Gastrocnemius medialis (tissue), 4 donors: Measurements from ENCODE around the gene ADCY2. TPM values are rescaled to one million over a fixed set of nuclear protein-coding genes. Genes with fewer than 3 reads are reported as not detected.

ENCODE experiments used
- ATAC-seq, 2 donors: fragments of 150-250 bp; one replicate each; pipeline ENCODE4 v1.9.1; 2016
- DNase-seq, 2 donors: peaks; one replicate each; pipeline ENCODE4 v3.0.0-alpha.2; 2019
- H3K27ac ChIP-seq, 4 donors: fragments of 200-600 bp; sonication (generic); 1 replicate in 1 of 4; 2 replicates in 3 of 4; pipeline ENCODE4 v1.5.1; 2016 to 2018; ENCODE audit warnings: mild to moderate bottlenecking in 2 of 4, moderate library complexity in 1 of 4
- H3K27me3 ChIP-seq, 3 donors: fragments of 200-600 bp; sonication (generic) in 2 of 3; 1 replicate in 1 of 3; 2 replicates in 2 of 3; pipeline versions ENCODE4 v1.5.1 to v1.6.0; 2016 to 2019; ENCODE audit warnings: mild to moderate bottlenecking in 1 of 3, moderate library complexity in 1 of 3
- H3K36me3 ChIP-seq, 2 donors: fragments of 200-600 bp; sonication (generic) in 1 of 2; one replicate each; pipeline ENCODE4 v1.5.1; 2017 to 2018
- H3K4me1 ChIP-seq, 2 donors: fragments of 200-600 bp; sonication (generic) in 1 of 2; one replicate each; pipeline ENCODE4 v1.5.1; 2016 to 2017; ENCODE audit warnings: mild to moderate bottlenecking in 2 of 2
- H3K4me3 ChIP-seq, 4 donors: fragments of 200-600 bp; sonication (generic) in 3 of 4; 1 replicate in 1 of 4; 2 replicates in 3 of 4; pipeline ENCODE4 v1.5.1; 2016 to 2019; ENCODE audit warnings: mild to moderate bottlenecking in 2 of 4
- H3K9me3 ChIP-seq, 3 donors: fragments of 200-600 bp; sonication (generic) in 2 of 3; 1 replicate in 1 of 3; 2 replicates in 2 of 3; pipeline ENCODE4 v1.5.1; 2016 to 2019
- CTCF ChIP-seq, 5 experiments: fragments of 450-650 bp in 3 of 5; fragments of 200-600 bp in 2 of 5; sonication (generic) in 2 of 5; IDR thresholded peaks in 4 of 5; conservative IDR thresholded peaks in 1 of 5; 1 replicate in 4 of 5; 2 replicates in 1 of 5; pipeline ENCODE4 v1.5.1; 2016 to 2019; ENCODE audit warnings: antibody characterized with exemption in 5 of 5, mild to moderate bottlenecking in 3 of 5, moderate library complexity in 3 of 5
- POLR2A ChIP-seq, 2 donors: fragments of 450-650 bp; IDR thresholded peaks; one replicate each; pipeline ENCODE4 v1.6.1; 2017; ENCODE audit warnings: antibody characterized with exemption in 2 of 2, mild to moderate bottlenecking in 2 of 2, moderate library complexity in 2 of 2
- in situ Hi-C, 4 donors: fragments of 200-750 bp; cut with MboI; loops; one replicate each; pipeline versions ENCODE4 v1.15.0 to v1.8.0; 2017; ENCODE audit warnings: low sequenced_read_pairs in 4 of 4
- intact Hi-C: fragments of 100-400 bp; cut with DNase I; formaldehyde crosslinking; loops from one replicate; pipeline ENCODE4 v1.15.1; 2023; ENCODE audit warnings: low total_unique reads
- total RNA-seq, 4 donors: library from RNA; depleted of rRNA; stranded (reverse); fragments of >200 nt; gene quantifications; one replicate each; pipeline versions ENCODE4 v1.1.0 to v1.2.3, GENCODE V29; 2016

Gene ADCY2
- total RNA-seq, 4 donors from 2014 or later: 24.3 to 50.1 (median 36.5) TPM

- H3K4me1 ChIP-seq: peaks cover 0 to 13% of the 10 kb centered on the region in 2 donors
- H3K4me3 ChIP-seq: no peak overlapping the region
- no peak for ATAC-seq
- intact Hi-C loops: loop anchor here (10.0 kb wide), 1 partner anchor 265 kb away; the partner anchor contains the start of gene ADCY2
- H3K27me3 ChIP-seq: no peaks in the 10 kb centered on the region
- no peak for DNase-seq
- no peak overlapping the region for H3K27ac ChIP-seq
- no peak for TF ChIP-seq POLR2A (IDR thresholded peaks at IDR 0.05)
- TF ChIP-seq CTCF (IDR thresholded peaks at IDR 0.05 in 4 of 5, conservative IDR thresholded peaks at IDR 0.05 in 1 of 5): no peak
- in situ Hi-C loops: no loop called here
- no peaks in the 10 kb centered on the region for H3K36me3 ChIP-seq
- no peaks in the 10 kb centered on the region for H3K9me3 ChIP-seq
Measured at GRCh38 chr5:7659420-7659819, 263.5 kb downstream of the ADCY2 start.

- Histone ChIP-seq H3K27ac (no peak overlapping the region), H3K9me3 (no peaks in the 10 kb centered on the region), H3K4me3 (no peak overlapping the region), H3K27me3 (no peaks in the 10 kb centered on the region), H3K4me1 (peaks cover 0 to 17% of the 10 kb centered on the region in 2 donors), H3K36me3 (no peaks in the 10 kb centered on the region)
- no peak for DNase-seq
- TF ChIP-seq CTCF (IDR thresholded peaks at IDR 0.05 in 4 of 5, conservative IDR thresholded peaks at IDR 0.05 in 1 of 5) (no peak), POLR2A (IDR thresholded peaks at IDR 0.05) (no peak)
- intact Hi-C loops: no loop called here
- in situ Hi-C loops: no loop called here
- no peak for ATAC-seq
Measured at GRCh38 chr5:7662289-7662688, 266.4 kb downstream of the ADCY2 start.

- Histone ChIP-seq H3K9me3 (no peaks in the 10 kb centered on the region), H3K36me3 (no peaks in the 10 kb centered on the region), H3K27me3 (no peaks in the 10 kb centered on the region), H3K4me1 (peaks cover 9 to 26% of the 10 kb centered on the region in 2 donors), H3K27ac (no peak overlapping the region), H3K4me3 (no peak overlapping the region)
- in situ Hi-C loops: no loop called here
- DNase-seq: no peak
- no peak for ATAC-seq
- TF ChIP-seq CTCF (IDR thresholded peaks at IDR 0.05 in 4 of 5, conservative IDR thresholded peaks at IDR 0.05 in 1 of 5) (no peak), POLR2A (IDR thresholded peaks at IDR 0.05) (no peak)
- intact Hi-C loops: no loop called here
Measured at GRCh38 chr5:7663808-7664207, 267.9 kb downstream of the ADCY2 start.

GRCh38 chr5:7664208-7664607 is 268.3 kb downstream of the ADCY2 start:
- Histone ChIP-seq H3K4me1 (peaks cover 13 to 27% of the 10 kb centered on the region in 2 donors), H3K27ac (no peak overlapping the region), H3K9me3 (no peaks in the 10 kb centered on the region), H3K4me3 (no peak overlapping the region), H3K36me3 (no peaks in the 10 kb centered on the region), H3K27me3 (no peaks in the 10 kb centered on the region)
- no peak for ATAC-seq
- intact Hi-C loops: no loop called here
- DNase-seq: no peak
- TF ChIP-seq POLR2A (IDR thresholded peaks at IDR 0.05) (no peak), CTCF (IDR thresholded peaks at IDR 0.05 in 4 of 5, conservative IDR thresholded peaks at IDR 0.05 in 1 of 5) (no peak)
- in situ Hi-C loops: no loop called here

- in situ Hi-C loops (no loop called here), intact Hi-C loops (no loop called here)
- TF ChIP-seq POLR2A (IDR thresholded peaks at IDR 0.05): no peak
- no peak for TF ChIP-seq CTCF (IDR thresholded peaks at IDR 0.05 in 4 of 5, conservative IDR thresholded peaks at IDR 0.05 in 1 of 5)
- Histone ChIP-seq H3K27ac (peak overlapping the region in 1 of 4 donors; percentile 52), H3K9me3 (no peaks in the 10 kb centered on the region), H3K4me3 (no peak overlapping the region), H3K27me3 (no peaks in the 10 kb centered on the region), H3K4me1 (peaks cover 13 to 20% of the 10 kb centered on the region in 2 donors), H3K36me3 (no peaks in the 10 kb centered on the region)
- ATAC-seq (no peak), DNase-seq (no peak)
Measured at GRCh38 chr5:7667216-7667767, 271.4 kb downstream of the ADCY2 start.
